Bronchial epithelial cell (primary cell): ENCODE data around the gene SLC35F1. TPM values are rescaled to one million over a fixed set of nuclear protein-coding genes. Genes with fewer than 3 reads are reported as not detected.
A peak's percentile ranks its signal among the peaks of the same experiment; 100 is the strongest.

Experiments
- DNase-seq: peaks from one replicate; pipeline ENCODE4 v3.0.0-alpha.2; 2010; ENCODE audit warnings: low read depth
- FAIRE-seq: peaks from 2 replicates; lab custom pipeline; 2011; peaks lifted over from hg19 to GRCh38; lab: Jason Lieb, UNC
- H3K27me3 ChIP-seq: 2 replicates; pipeline ENCODE4 v1.5.1; 2011; ENCODE audit warnings: low read length; ENCODE audit not compliant: control insufficient read depth, insufficient read depth
- H3K36me3 ChIP-seq: 2 replicates; pipeline ENCODE4 v1.5.1; 2011; ENCODE audit warnings: low read length; ENCODE audit not compliant: control insufficient read depth, insufficient read depth
- H3K4me3 ChIP-seq: 2 replicates; pipeline ENCODE4 v1.5.1; 2011; ENCODE audit warnings: mild to moderate bottlenecking, low read depth, low read length, control low read depth
- total RNA-seq: library from RNA; depleted of rRNA; stranded (reverse); fragments of >200 nt; gene quantifications from 2 replicates; pipeline ENCODE4 v1.2.1, GENCODE V29; 2014
- TF ChIP-seq, protein P1 (sequence below): IDR thresholded peaks from 2 replicates; pipeline ENCODE4 v1.5.1; 2011; ENCODE audit warnings: mild to moderate bottlenecking, moderate library complexity, low read length, control low read depth, inconsistent platforms; ENCODE audit not compliant: insufficient read depth, severe bottlenecking

Gene SLC35F1
- total RNA-seq, 1 donor from 2014 or later, result not detected

GRCh38 chr6:118280210-118280609, 373.1 kb downstream of the SLC35F1 start:
- H3K27me3 ChIP-seq, result no peaks in the 10 kb centered on the region
- TF ChIP-seq, protein P1, sequence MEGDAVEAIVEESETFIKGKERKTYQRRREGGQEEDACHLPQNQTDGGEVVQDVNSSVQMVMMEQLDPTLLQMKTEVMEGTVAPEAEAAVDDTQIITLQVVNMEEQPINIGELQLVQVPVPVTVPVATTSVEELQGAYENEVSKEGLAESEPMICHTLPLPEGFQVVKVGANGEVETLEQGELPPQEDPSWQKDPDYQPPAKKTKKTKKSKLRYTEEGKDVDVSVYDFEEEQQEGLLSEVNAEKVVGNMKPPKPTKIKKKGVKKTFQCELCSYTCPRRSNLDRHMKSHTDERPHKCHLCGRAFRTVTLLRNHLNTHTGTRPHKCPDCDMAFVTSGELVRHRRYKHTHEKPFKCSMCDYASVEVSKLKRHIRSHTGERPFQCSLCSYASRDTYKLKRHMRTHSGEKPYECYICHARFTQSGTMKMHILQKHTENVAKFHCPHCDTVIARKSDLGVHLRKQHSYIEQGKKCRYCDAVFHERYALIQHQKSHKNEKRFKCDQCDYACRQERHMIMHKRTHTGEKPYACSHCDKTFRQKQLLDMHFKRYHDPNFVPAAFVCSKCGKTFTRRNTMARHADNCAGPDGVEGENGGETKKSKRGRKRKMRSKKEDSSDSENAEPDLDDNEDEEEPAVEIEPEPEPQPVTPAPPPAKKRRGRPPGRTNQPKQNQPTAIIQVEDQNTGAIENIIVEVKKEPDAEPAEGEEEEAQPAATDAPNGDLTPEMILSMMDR, result no peak
- no peaks in the 10 kb centered on the region for H3K36me3 ChIP-seq
- H3K4me3 ChIP-seq, result no peak overlapping the region
- no peak for FAIRE-seq
- DNase-seq, result no peak

GRCh38 chr6:118281291-118281690, 374.2 kb downstream of the SLC35F1 start:
- Histone ChIP-seq H3K27me3 (no peaks in the 10 kb centered on the region), H3K4me3 (no peak overlapping the region), H3K36me3 (no peaks in the 10 kb centered on the region)
- FAIRE-seq, result no peak
- no peak for DNase-seq
- TF ChIP-seq, protein P1, result no peak

DNA sequence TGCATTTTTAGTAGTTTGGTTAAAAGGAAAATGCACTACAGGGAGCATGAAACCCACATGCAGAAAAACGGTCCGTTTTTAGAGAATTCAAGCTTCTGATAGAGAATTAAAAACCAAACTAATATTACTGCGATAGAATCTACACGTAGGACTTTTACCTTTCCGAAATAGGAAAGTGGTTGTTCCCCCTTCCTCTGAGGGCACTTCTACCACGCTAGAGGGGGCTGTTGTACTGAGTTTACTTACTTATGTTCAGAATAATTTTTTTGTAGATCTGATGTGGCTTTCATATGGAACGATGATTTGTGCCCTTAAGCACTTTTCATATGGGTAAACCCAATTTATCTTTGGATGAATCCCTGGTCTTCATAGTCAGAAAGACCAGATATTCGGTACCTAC, 376.7 kb downstream of the SLC35F1 start:
- Histone ChIP-seq H3K27me3 (no peaks in the 10 kb centered on the region), H3K4me3 (no peak overlapping the region), H3K36me3 (no peaks in the 10 kb centered on the region)
- no peak for FAIRE-seq
- TF ChIP-seq, protein P1, result peak; percentile 57
- peak; percentile 51 for DNase-seq

DNA sequence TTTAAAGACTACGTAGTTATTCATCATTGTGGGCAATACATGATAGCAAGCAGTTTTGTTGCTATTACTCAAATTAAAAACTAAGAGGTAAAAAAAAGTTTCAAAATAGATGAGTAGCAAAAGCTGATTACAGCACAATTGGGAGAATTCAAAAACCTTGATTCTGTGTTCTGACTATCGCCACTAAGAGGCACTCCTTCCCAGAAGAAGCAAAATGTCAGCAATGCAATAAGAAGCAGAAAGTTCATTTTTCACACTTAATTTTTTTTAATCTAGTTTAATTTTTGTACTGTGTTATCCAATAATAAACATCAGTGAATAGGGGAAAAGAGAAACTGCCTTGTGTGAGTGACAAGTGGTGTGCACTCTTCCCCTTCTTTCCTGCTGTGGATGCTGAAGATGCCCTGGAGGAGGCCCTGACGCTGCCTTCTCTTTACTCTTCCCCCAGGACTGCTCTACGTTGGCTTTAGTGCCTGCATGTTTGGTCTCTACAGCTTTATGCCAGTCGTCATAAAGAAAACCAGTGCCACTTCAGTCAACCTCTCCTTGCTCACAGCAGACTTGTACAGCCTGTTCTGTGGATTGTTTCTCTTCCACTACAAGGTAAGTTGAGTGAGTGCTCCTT, 377.8 kb downstream of the SLC35F1 start:
- FAIRE-seq (no peak), DNase-seq (no peak)
- TF ChIP-seq, protein P1, result no peak
- Histone ChIP-seq H3K27me3 (no peaks in the 10 kb centered on the region), H3K36me3 (no peaks in the 10 kb centered on the region), H3K4me3 (no peak overlapping the region)

DNA sequence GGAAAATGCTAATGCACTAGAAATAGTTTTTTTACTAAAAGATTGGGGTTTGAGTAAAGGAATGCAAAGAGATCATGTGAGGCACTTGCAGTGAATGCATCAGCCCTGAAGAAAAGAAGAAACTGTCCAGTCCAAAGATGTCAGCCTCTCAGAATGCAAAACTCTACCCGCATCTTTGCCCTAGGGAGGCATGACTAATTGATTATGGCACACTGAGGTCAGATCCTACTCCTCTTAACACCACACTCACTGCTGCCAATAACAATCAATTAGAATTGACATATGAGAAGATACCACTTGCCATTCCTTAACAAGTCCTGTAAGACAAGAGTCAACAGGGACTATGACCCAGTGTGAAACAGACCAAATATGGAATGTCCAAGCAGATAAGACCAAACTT, 378.7 kb downstream of the SLC35F1 start:
- Histone ChIP-seq H3K27me3 (no peaks in the 10 kb centered on the region), H3K36me3 (no peaks in the 10 kb centered on the region), H3K4me3 (no peak overlapping the region)
- DNase-seq (no peak), FAIRE-seq (no peak)
- TF ChIP-seq, protein P1, result no peak
